ENCODE results near the gene SH2D3C.
A peak's percentile ranks its signal among the peaks of the same experiment; 100 is the strongest.

Gene SH2D3C

GRCh38 chr9:127707766-127708165, 70.7 kb downstream of the SH2D3C start:
- Histone ChIP-seq H3K9me2 (replicated peaks; ENCODE audit: control insufficient read depth, low read length) (no peaks in the 10 kb centered on the region), H3K4me3 (ENCODE audit: low read length) (no peak overlapping the region), H3K9me3 (ENCODE audit: control insufficient read depth, insufficient read depth, low read length) (no peaks in the 10 kb centered on the region), H3F3A (ENCODE audit: control insufficient read depth, insufficient read depth) (no peaks in the 10 kb centered on the region), H3K27ac (ENCODE audit: low read depth, low read length) (no peak overlapping the region), H3K79me2 (ENCODE audit: control insufficient read depth, low read length) (no peaks in the 10 kb centered on the region), H3K4me2 (ENCODE audit: low read length) (no peak overlapping the region), H3K36me3 (ENCODE audit: control insufficient read depth, low read length) (no peaks in the 10 kb centered on the region), H4K20me1 (ENCODE audit: control insufficient read depth, insufficient read depth, low read depth, low read length) (no peaks in the 10 kb centered on the region), H3K27me3 (ENCODE audit: control insufficient read depth, low read length) (no peaks in the 10 kb centered on the region), H3K4me1 (ENCODE audit: control insufficient read depth, low read length) (peaks cover 5% of the 10 kb centered on the region; the same call in 1 of the 2 replicates)
- TF ChIP-seq EZH2phosphoT487 (IDR thresholded peaks at IDR 0.05; ENCODE audit: borderline replicate concordance, low read length) (no peak), CTCF (IDR thresholded peaks at IDR 0.05; ENCODE audit: low read depth, low read length, poor library complexity, severe bottlenecking) (peak; percentile 54)

GRCh38 chr9:127706836-127707241, 71.6 kb downstream of the SH2D3C start, which contains the start of gene CFAP157:
TSS of gene CFAP157 (plus strand) at chr9:127706988. CDS start at chr9:127707032, 44 bp downstream.
- Histone ChIP-seq H3K36me3 (ENCODE audit: control insufficient read depth, low read length) (no peaks in the 10 kb centered on the region), H3K4me1 (ENCODE audit: control insufficient read depth, low read length) (peaks cover 5% of the 10 kb centered on the region; the same call in 1 of the 2 replicates), H3K27ac (ENCODE audit: low read depth, low read length) (no peak within 1 kb of the TSS), H3K4me3 (ENCODE audit: low read length) (no peak within 1 kb of the TSS), H3K9me3 (ENCODE audit: control insufficient read depth, insufficient read depth, low read length) (no peaks in the 10 kb centered on the region), H3K4me2 (ENCODE audit: low read length) (no peak within 1 kb of the TSS), H3F3A (ENCODE audit: control insufficient read depth, insufficient read depth) (no peaks in the 10 kb centered on the region), H3K9me2 (replicated peaks; ENCODE audit: control insufficient read depth, low read length) (no peaks in the 10 kb centered on the region), H3K27me3 (ENCODE audit: control insufficient read depth, low read length) (no peaks in the 10 kb centered on the region), H4K20me1 (ENCODE audit: control insufficient read depth, insufficient read depth, low read depth, low read length) (no peaks in the 10 kb centered on the region), H3K79me2 (ENCODE audit: control insufficient read depth, low read length) (no peaks in the 10 kb centered on the region)
- TF ChIP-seq CTCF (IDR thresholded peaks at IDR 0.05; ENCODE audit: low read depth, low read length, poor library complexity, severe bottlenecking) (no peak), EZH2phosphoT487 (IDR thresholded peaks at IDR 0.05; ENCODE audit: borderline replicate concordance, low read length) (no peak)

- H3K27ac ChIP-seq (ENCODE audit: low read depth, low read length) = no peak overlapping the region
- H3K4me3 ChIP-seq (ENCODE audit: low read length) = no peak overlapping the region
- no peaks in the 10 kb centered on the region for H4K20me1 ChIP-seq (ENCODE audit: control insufficient read depth, insufficient read depth, low read depth, low read length)
- H3K9me2 ChIP-seq (replicated peaks; ENCODE audit: control insufficient read depth, low read length) = no peaks in the 10 kb centered on the region
- H3K79me2 ChIP-seq (ENCODE audit: control insufficient read depth, low read length) = no peaks in the 10 kb centered on the region
- TF ChIP-seq CTCF (IDR thresholded peaks at IDR 0.05; ENCODE audit: low read depth, low read length, poor library complexity, severe bottlenecking) = no peak
- TF ChIP-seq EZH2phosphoT487 (IDR thresholded peaks at IDR 0.05; ENCODE audit: borderline replicate concordance, low read length) = no peak
- no peaks in the 10 kb centered on the region for H3K9me3 ChIP-seq (ENCODE audit: control insufficient read depth, insufficient read depth, low read length)
- H3K4me2 ChIP-seq (ENCODE audit: low read length) = no peak overlapping the region
- peaks cover 5% of the 10 kb centered on the region; the same call in 1 of the 2 replicates for H3K4me1 ChIP-seq (ENCODE audit: control insufficient read depth, low read length)
- H3K36me3 ChIP-seq (ENCODE audit: control insufficient read depth, low read length) = no peaks in the 10 kb centered on the region
- H3K27me3 ChIP-seq (ENCODE audit: control insufficient read depth, low read length) = no peaks in the 10 kb centered on the region
- no peaks in the 10 kb centered on the region for H3F3A ChIP-seq (ENCODE audit: control insufficient read depth, insufficient read depth)
Observed at GRCh38 chr9:127705577-127706379, 72.7 kb downstream of the SH2D3C start.

Data from DOHH2 (cell line).